DND-41 (cell line): ENCODE measurements around the gene IQSEC2.

Source experiments
- ATAC-seq: fragments of 200-7000 bp; cut with Tn5 transposase; 3 replicates; pipeline ENCODE4 v1.9.1; 2021; ENCODE audit warnings: low read depth; ENCODE audit not compliant: insufficient read depth
- DNase-seq: peaks from one replicate; pipeline ENCODE4 v3.0.0-alpha.2; 2020
- H2AFZ ChIP-seq: 2 replicates; pipeline ENCODE4 v1.6.0; 2012; ENCODE audit warnings: low read depth, low read length
- H3K27ac ChIP-seq: 2 replicates; pipeline ENCODE4 v1.5.1; 2012; ENCODE audit warnings: low read length, inconsistent platforms
- H3K27me3 ChIP-seq: fragments of 200-600 bp; sonication (generic); 2 replicates; pipeline ENCODE4 v1.6.0; 2012; ENCODE audit warnings: low read length, mild to moderate bottlenecking, inconsistent platforms; ENCODE audit not compliant: insufficient read depth, poor library complexity
- H3K36me3 ChIP-seq: 2 replicates; pipeline ENCODE4 v1.5.1; 2012; ENCODE audit warnings: low read length, inconsistent platforms; ENCODE audit not compliant: insufficient read depth
- H3K4me1 ChIP-seq: 2 replicates; pipeline ENCODE4 v1.5.1; 2012; ENCODE audit warnings: mild to moderate bottlenecking, low read length; ENCODE audit not compliant: insufficient read depth
- H3K4me2 ChIP-seq: 2 replicates; pipeline ENCODE4 v1.6.0; 2012; ENCODE audit warnings: mild to moderate bottlenecking, moderate library complexity, low read length, inconsistent platforms; ENCODE audit not compliant: insufficient read depth
- H3K4me3 ChIP-seq, 2 experiments: fragments of 200-600 bp in 1 of 2; shearing (Covaris generic) in 1 of 2; 2 replicates each; pipeline ENCODE4 v1.5.1; 2012 to 2016; ENCODE audit warnings: inconsistent platforms in 2 of 2, low read length in 2 of 2, mild to moderate bottlenecking in 2 of 2, low read depth in 1 of 2, moderate library complexity in 1 of 2
- H3K79me2 ChIP-seq: 2 replicates; pipeline ENCODE4 v1.6.0; 2012; ENCODE audit warnings: low read length, inconsistent platforms; ENCODE audit not compliant: insufficient read depth
- H3K9ac ChIP-seq: 2 replicates; pipeline ENCODE4 v1.6.0; 2012; ENCODE audit warnings: low read depth, mild to moderate bottlenecking, inconsistent platforms, low read length, moderate library complexity
- H3K9me3 ChIP-seq: 2 replicates; pipeline ENCODE4 v1.5.1; 2012; ENCODE audit warnings: low read length, moderate library complexity, mild to moderate bottlenecking, inconsistent platforms; ENCODE audit not compliant: insufficient read depth, severe bottlenecking
- H4K20me1 ChIP-seq: 2 replicates; pipeline ENCODE4 v1.6.0; 2012; ENCODE audit warnings: low read length; ENCODE audit not compliant: insufficient read depth
- EZH2 ChIP-seq: IDR thresholded peaks from 3 replicates; pipeline ENCODE4 v1.6.1; 2012; ENCODE audit warnings: borderline replicate concordance, low read depth, mild to moderate bottlenecking, moderate library complexity, low read length, inconsistent platforms; ENCODE audit not compliant: severe bottlenecking
- TF ChIP-seq, protein P1 (sequence below): IDR thresholded peaks from 2 replicates; pipeline ENCODE4 v1.5.1; 2012; ENCODE audit warnings: borderline replicate concordance, low read length, moderate library complexity, mild to moderate bottlenecking; ENCODE audit not compliant: poor library complexity, severe bottlenecking; ENCODE audit errors: extremely low read depth

IQSEC2 gene

GRCh38 chrX:53255738-53256191 lies 25.6 kb downstream of the IQSEC2 start:
- H3K4me1 ChIP-seq: no peaks in the 10 kb centered on the region
- H3K27ac ChIP-seq: no peak overlapping the region
- ATAC-seq (no peak), DNase-seq (no peak)
- TF ChIP-seq, protein P1, sequence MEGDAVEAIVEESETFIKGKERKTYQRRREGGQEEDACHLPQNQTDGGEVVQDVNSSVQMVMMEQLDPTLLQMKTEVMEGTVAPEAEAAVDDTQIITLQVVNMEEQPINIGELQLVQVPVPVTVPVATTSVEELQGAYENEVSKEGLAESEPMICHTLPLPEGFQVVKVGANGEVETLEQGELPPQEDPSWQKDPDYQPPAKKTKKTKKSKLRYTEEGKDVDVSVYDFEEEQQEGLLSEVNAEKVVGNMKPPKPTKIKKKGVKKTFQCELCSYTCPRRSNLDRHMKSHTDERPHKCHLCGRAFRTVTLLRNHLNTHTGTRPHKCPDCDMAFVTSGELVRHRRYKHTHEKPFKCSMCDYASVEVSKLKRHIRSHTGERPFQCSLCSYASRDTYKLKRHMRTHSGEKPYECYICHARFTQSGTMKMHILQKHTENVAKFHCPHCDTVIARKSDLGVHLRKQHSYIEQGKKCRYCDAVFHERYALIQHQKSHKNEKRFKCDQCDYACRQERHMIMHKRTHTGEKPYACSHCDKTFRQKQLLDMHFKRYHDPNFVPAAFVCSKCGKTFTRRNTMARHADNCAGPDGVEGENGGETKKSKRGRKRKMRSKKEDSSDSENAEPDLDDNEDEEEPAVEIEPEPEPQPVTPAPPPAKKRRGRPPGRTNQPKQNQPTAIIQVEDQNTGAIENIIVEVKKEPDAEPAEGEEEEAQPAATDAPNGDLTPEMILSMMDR: no peak
- TF ChIP-seq EZH2: no peak
- H3K4me3 ChIP-seq: no peak overlapping the region
- H4K20me1 ChIP-seq: no peaks in the 10 kb centered on the region
- H3K36me3 ChIP-seq: no peaks in the 10 kb centered on the region
- no peak overlapping the region for H3K4me2 ChIP-seq
- no peak overlapping the region for H2AFZ ChIP-seq
- H3K27me3 ChIP-seq: no peaks in the 10 kb centered on the region
- H3K9ac ChIP-seq: no peak overlapping the region
- no peaks in the 10 kb centered on the region for H3K9me3 ChIP-seq
- H3K79me2 ChIP-seq: no peaks in the 10 kb centered on the region

DNA sequence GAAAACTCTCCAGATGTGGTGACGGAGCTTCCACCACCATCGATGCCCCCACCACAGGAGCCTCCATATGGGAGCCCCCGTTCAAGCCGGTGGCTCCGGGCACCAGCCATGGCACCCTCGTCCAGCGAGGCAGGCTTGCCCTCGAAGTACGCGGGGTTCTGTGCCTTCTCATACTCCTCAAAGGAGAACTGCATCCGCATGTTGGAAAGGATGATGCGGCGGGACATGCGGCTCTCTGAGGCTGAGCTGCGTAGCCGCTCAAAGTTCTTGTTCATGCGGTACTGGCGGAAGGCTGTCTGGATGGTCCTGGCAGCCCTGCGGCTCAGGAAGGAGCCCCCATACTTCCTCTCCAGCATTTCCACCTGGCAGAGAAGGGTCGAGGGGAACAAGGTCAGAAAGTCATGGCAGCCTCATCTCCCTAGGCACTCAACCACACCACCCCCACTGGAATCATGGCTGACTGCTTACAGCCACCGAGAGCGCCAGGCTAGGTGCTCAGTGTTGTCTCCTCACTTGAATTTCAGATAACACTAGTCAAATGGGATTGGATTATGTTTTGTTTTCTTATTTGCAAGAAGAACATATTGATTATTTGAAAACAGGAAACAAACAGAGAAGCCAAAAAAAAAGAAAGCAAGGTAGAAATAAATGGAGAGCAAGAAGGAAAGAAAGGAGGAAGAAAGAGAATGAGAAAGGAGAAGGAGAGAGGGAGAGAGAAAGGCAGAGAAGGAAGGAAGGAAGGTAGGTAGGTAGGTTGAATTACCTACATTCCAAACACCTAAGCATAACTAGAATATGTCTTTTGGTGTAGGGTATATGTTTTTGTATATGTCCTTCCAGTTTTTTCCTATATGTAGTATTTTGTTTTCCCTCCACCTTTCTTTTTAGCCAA lies 26.6 kb downstream of the IQSEC2 start:
- H3K4me3 ChIP-seq: no peak overlapping the region
- no peaks in the 10 kb centered on the region for H3K36me3 ChIP-seq
- ATAC-seq (no peak), DNase-seq (no peak)
- TF ChIP-seq, protein P1: no peak
- H3K27ac ChIP-seq: no peak overlapping the region
- H3K4me2 ChIP-seq: no peak overlapping the region
- no peaks in the 10 kb centered on the region for H4K20me1 ChIP-seq
- H3K79me2 ChIP-seq: no peaks in the 10 kb centered on the region
- no peaks in the 10 kb centered on the region for H3K27me3 ChIP-seq
- H3K9ac ChIP-seq: no peak overlapping the region
- H3K4me1 ChIP-seq: no peaks in the 10 kb centered on the region
- H2AFZ ChIP-seq: no peak overlapping the region
- no peaks in the 10 kb centered on the region for H3K9me3 ChIP-seq

- TF ChIP-seq, protein P1: no peak
- no peak for TF ChIP-seq EZH2
- Histone ChIP-seq H3K4me3 (no peak overlapping the region), H3K9me3 (no peaks in the 10 kb centered on the region), H3K36me3 (no peaks in the 10 kb centered on the region), H3K9ac (no peak overlapping the region), H3K27me3 (no peaks in the 10 kb centered on the region), H3K4me2 (no peak overlapping the region), H4K20me1 (no peaks in the 10 kb centered on the region), H2AFZ (no peak overlapping the region), H3K79me2 (no peaks in the 10 kb centered on the region), H3K4me1 (no peaks in the 10 kb centered on the region), H3K27ac (no peak overlapping the region)
- DNase-seq (no peak), ATAC-seq (no peak)
Observed at GRCh38 chrX:53253293-53254020, 27.9 kb downstream of the IQSEC2 start.
